ENCODE results near the gene VGLL3. TPM values are rescaled to one million over a fixed set of nuclear protein-coding genes. Genes with fewer than 3 reads are reported as not detected.
"Not testable (repeated sequence)": the region's sequence is repeated elsewhere in the genome, so short reads cannot be mapped to it uniquely, and the experiment has no call there.

VGLL3 gene
- total RNA-seq, 2 donors from 2014 or later, result not detected

- Mint-ChIP-seq H3K4me3 (no peak overlapping the region), H3K27ac (no peak overlapping the region), H3K4me1 (ENCODE audit: low read depth in 2 of 2) (no peaks in the 10 kb centered on the region), H3K36me3 (no peaks in the 10 kb centered on the region), H3K9me3 (no peaks in the 10 kb centered on the region), H3K27me3 (no peaks in the 10 kb centered on the region)
- DNase-seq (ENCODE audit: low spot score) (no peak), ATAC-seq (no peak)
Observed at GRCh38 chr3:86984271-86984670, 6.7 kb downstream of the VGLL3 start.

GRCh38 chr3:86982883-86983282 is 8.1 kb downstream of the VGLL3 start:
- H3K9me3 Mint-ChIP-seq, result no peaks in the 10 kb centered on the region
- no peak overlapping the region for H3K4me3 Mint-ChIP-seq
- DNase-seq (ENCODE audit: low spot score), result no peak
- H3K36me3 Mint-ChIP-seq, result no peaks in the 10 kb centered on the region
- ATAC-seq, result no peak
- no peaks in the 10 kb centered on the region for H3K4me1 Mint-ChIP-seq (ENCODE audit: low read depth in 2 of 2)
- no peak overlapping the region for H3K27ac Mint-ChIP-seq
- H3K27me3 Mint-ChIP-seq, result no peaks in the 10 kb centered on the region

- Mint-ChIP-seq H3K36me3 (no peaks in the 10 kb centered on the region), H3K4me3 (no peak overlapping the region), H3K9me3 (no peaks in the 10 kb centered on the region), H3K4me1 (ENCODE audit: low read depth in 2 of 2) (no peaks in the 10 kb centered on the region), H3K27me3 (no peaks in the 10 kb centered on the region), H3K27ac (no peak overlapping the region)
- no peak for ATAC-seq
- DNase-seq (ENCODE audit: low spot score), result no peak
Observed at GRCh38 chr3:86978111-86978551, 12.8 kb downstream of the VGLL3 start.

- H3K4me1 Mint-ChIP-seq (ENCODE audit: low read depth in 2 of 2), result no peaks in the 10 kb centered on the region
- no peak for DNase-seq (ENCODE audit: low spot score)
- H3K9me3 Mint-ChIP-seq, result no peaks in the 10 kb centered on the region
- H3K36me3 Mint-ChIP-seq, result no peaks in the 10 kb centered on the region
- H3K27me3 Mint-ChIP-seq, result no peaks in the 10 kb centered on the region
- no peak for ATAC-seq
- H3K4me3 Mint-ChIP-seq, result no peak overlapping the region
- no peak overlapping the region for H3K27ac Mint-ChIP-seq
Observed at GRCh38 chr3:86976219-86976618, 14.7 kb downstream of the VGLL3 start.

- not testable (repeated sequence) for H3K36me3 Mint-ChIP-seq; H3K9me3 Mint-ChIP-seq; H3K4me1 Mint-ChIP-seq (ENCODE audit: low read depth in 2 of 2); H3K4me3 Mint-ChIP-seq; H3K27me3 Mint-ChIP-seq; ATAC-seq; H3K27ac Mint-ChIP-seq; DNase-seq (ENCODE audit: low spot score)
Observed at GRCh38 chr3:86974177-86974576, 16.8 kb downstream of the VGLL3 start.

- Mint-ChIP-seq H3K4me3 (no peak overlapping the region), H3K36me3 (no peaks in the 10 kb centered on the region), H3K27ac (no peak overlapping the region), H3K27me3 (no peaks in the 10 kb centered on the region), H3K9me3 (peaks cover 5% of the 10 kb centered on the region), H3K4me1 (ENCODE audit: low read depth in 2 of 2) (no peaks in the 10 kb centered on the region)
- no peak for DNase-seq (ENCODE audit: low spot score)
- no peak for ATAC-seq
Observed at GRCh38 chr3:86973440-86973839, 17.5 kb downstream of the VGLL3 start.

- H3K4me3 Mint-ChIP-seq, result no peak overlapping the region
- ATAC-seq (no peak), DNase-seq (ENCODE audit: low spot score) (no peak)
- H3K9me3 Mint-ChIP-seq, result peaks cover 5% of the 10 kb centered on the region
- no peaks in the 10 kb centered on the region for H3K27me3 Mint-ChIP-seq
- H3K36me3 Mint-ChIP-seq, result no peaks in the 10 kb centered on the region
- no peaks in the 10 kb centered on the region for H3K4me1 Mint-ChIP-seq (ENCODE audit: low read depth in 2 of 2)
- H3K27ac Mint-ChIP-seq, result no peak overlapping the region
Observed at GRCh38 chr3:86969500-86970189, 21.3 kb downstream of the VGLL3 start.

GRCh38 chr3:86968244-86968932 is 22.6 kb downstream of the VGLL3 start:
- DNase-seq (ENCODE audit: low spot score), result no peak
- Mint-ChIP-seq H3K27ac (no peak overlapping the region), H3K9me3 (peaks cover 5% of the 10 kb centered on the region), H3K4me3 (no peak overlapping the region), H3K27me3 (no peaks in the 10 kb centered on the region), H3K4me1 (ENCODE audit: low read depth in 2 of 2) (no peaks in the 10 kb centered on the region), H3K36me3 (no peaks in the 10 kb centered on the region)
- ATAC-seq, result no peak

GRCh38 chr3:86967062-86967461 is 23.9 kb downstream of the VGLL3 start:
- Mint-ChIP-seq H3K4me3 (no peak overlapping the region), H3K36me3 (no peaks in the 10 kb centered on the region), H3K4me1 (ENCODE audit: low read depth in 2 of 2) (no peaks in the 10 kb centered on the region), H3K27me3 (no peaks in the 10 kb centered on the region), H3K27ac (no peak overlapping the region), H3K9me3 (peaks cover 5% of the 10 kb centered on the region)
- DNase-seq (ENCODE audit: low spot score) (no peak), ATAC-seq (no peak)

GRCh38 chr3:86965166-86965565 is 25.8 kb downstream of the VGLL3 start:
- Mint-ChIP-seq H3K4me3 (no peak overlapping the region), H3K27ac (no peak overlapping the region), H3K9me3 (peaks cover 3% of the 10 kb centered on the region), H3K36me3 (no peaks in the 10 kb centered on the region), H3K4me1 (ENCODE audit: low read depth in 2 of 2) (no peaks in the 10 kb centered on the region), H3K27me3 (no peaks in the 10 kb centered on the region)
- DNase-seq (ENCODE audit: low spot score), result no peak
- no peak for ATAC-seq

- Mint-ChIP-seq H3K36me3 (no peaks in the 10 kb centered on the region), H3K9me3 (no peaks in the 10 kb centered on the region), H3K27ac (no peak overlapping the region), H3K4me1 (ENCODE audit: low read depth in 2 of 2) (no peaks in the 10 kb centered on the region), H3K4me3 (no peak overlapping the region), H3K27me3 (no peaks in the 10 kb centered on the region)
- ATAC-seq, result no peak
- DNase-seq (ENCODE audit: low spot score), result no peak
Observed at GRCh38 chr3:86963611-86964010, 27.3 kb downstream of the VGLL3 start.

GRCh38 chr3:86961297-86961696 is 29.7 kb downstream of the VGLL3 start:
- no peaks in the 10 kb centered on the region for H3K4me1 Mint-ChIP-seq (ENCODE audit: low read depth in 2 of 2)
- peaks cover 4% of the 10 kb centered on the region for H3K9me3 Mint-ChIP-seq
- no peak for DNase-seq (ENCODE audit: low spot score)
- H3K4me3 Mint-ChIP-seq, result no peak overlapping the region
- H3K27me3 Mint-ChIP-seq, result no peaks in the 10 kb centered on the region
- H3K27ac Mint-ChIP-seq, result no peak overlapping the region
- H3K36me3 Mint-ChIP-seq, result no peaks in the 10 kb centered on the region
- no peak for ATAC-seq

GRCh38 chr3:86960550-86960949 is 30.4 kb downstream of the VGLL3 start:
- DNase-seq (ENCODE audit: low spot score) (no peak), ATAC-seq (no peak)
- H3K36me3 Mint-ChIP-seq, result no peaks in the 10 kb centered on the region
- no peak overlapping the region for H3K27ac Mint-ChIP-seq
- H3K4me3 Mint-ChIP-seq, result no peak overlapping the region
- H3K27me3 Mint-ChIP-seq, result no peaks in the 10 kb centered on the region
- H3K4me1 Mint-ChIP-seq (ENCODE audit: low read depth in 2 of 2), result no peaks in the 10 kb centered on the region
- H3K9me3 Mint-ChIP-seq, result peaks cover 4% of the 10 kb centered on the region

GRCh38 chr3:86958534-86958933 is 32.4 kb downstream of the VGLL3 start:
- Mint-ChIP-seq H3K9me3 (peaks cover 4% of the 10 kb centered on the region), H3K36me3 (no peaks in the 10 kb centered on the region), H3K27me3 (no peaks in the 10 kb centered on the region), H3K27ac (no peak overlapping the region), H3K4me3 (no peak overlapping the region), H3K4me1 (ENCODE audit: low read depth in 2 of 2) (no peaks in the 10 kb centered on the region)
- ATAC-seq (no peak), DNase-seq (ENCODE audit: low spot score) (no peak)
